Mucosa of descending colon (tissue), 3 donors: ENCODE results near the gene DLGAP1. TPM values are rescaled to one million over a fixed set of nuclear protein-coding genes. Genes with fewer than 3 reads are reported as not detected.
"Not testable (repeated sequence)": the region's sequence is repeated elsewhere in the genome, so short reads cannot be mapped to it uniquely, and the experiment has no call there.

ENCODE experiments used
- ATAC-seq: fragments of 200-7000 bp; cut with Tn5 transposase; one replicate; pipeline ENCODE4 v1.9.1; 2020; ENCODE audit warnings: mild to moderate bottlenecking, moderate library complexity
- DNase-seq, 3 donors: peaks; one replicate each; pipeline ENCODE4 v3.0.0-alpha.2; 2020
- H3K36me3 ChIP-seq: fragments of 200-600 bp; one replicate; pipeline ENCODE4 v1.8.0; 2021; ENCODE audit warnings: low read depth, mild to moderate bottlenecking
- H3K4me1 ChIP-seq: fragments of 200-600 bp; one replicate; pipeline ENCODE4 v1.8.0; 2021; ENCODE audit warnings: low read depth, mild to moderate bottlenecking
- H3K4me3 ChIP-seq: fragments of 200-600 bp; one replicate; pipeline ENCODE4 v1.8.0; 2021; ENCODE audit warnings: mild to moderate bottlenecking
- H3K9me3 ChIP-seq: fragments of 200-600 bp; one replicate; pipeline ENCODE4 v1.8.0; 2021; ENCODE audit warnings: mild to moderate bottlenecking
- intact Hi-C, 2 donors: fragments of 100-400 bp; cut with DNase I in 1 of 2; cut with micrococcal nuclease in 1 of 2; formaldehyde crosslinking; loops; one replicate each; pipeline versions ENCODE4 v1.11.0 to v1.11.1; 2022; cut with DNase I, micrococcal nuclease
- total RNA-seq, 3 donors: library from RNA; stranded (reverse); fragmentation: NEBNext Ultra II Directional in 2 of 3; extraction: Animal tissue kit (Norgen Biotek cat#: 25700) in 2 of 3; gene quantifications; one replicate each; pipeline versions ENCODE4 v1.2.1 to v1.2.4, GENCODE V29; 2021 to 2023
- TF ChIP-seq, protein P1 (sequence below): fragments of 200-600 bp; IDR thresholded peaks from one replicate; pipeline ENCODE4 v1.8.0; 2022; ENCODE audit warnings: antibody characterized with exemption, mild to moderate bottlenecking
- donor health status: DM: no; HTN: no; CAD: no; lungs with moderate emphysema.
- donor health status: DM: no; HTN: no; CAD: no.
- donor health status: DM: no; HTN: yes; CAD: no.

Gene DLGAP1
- total RNA-seq, 3 donors from 2014 or later = 0.46 to 6.8 (median 4.1) TPM

DNA sequence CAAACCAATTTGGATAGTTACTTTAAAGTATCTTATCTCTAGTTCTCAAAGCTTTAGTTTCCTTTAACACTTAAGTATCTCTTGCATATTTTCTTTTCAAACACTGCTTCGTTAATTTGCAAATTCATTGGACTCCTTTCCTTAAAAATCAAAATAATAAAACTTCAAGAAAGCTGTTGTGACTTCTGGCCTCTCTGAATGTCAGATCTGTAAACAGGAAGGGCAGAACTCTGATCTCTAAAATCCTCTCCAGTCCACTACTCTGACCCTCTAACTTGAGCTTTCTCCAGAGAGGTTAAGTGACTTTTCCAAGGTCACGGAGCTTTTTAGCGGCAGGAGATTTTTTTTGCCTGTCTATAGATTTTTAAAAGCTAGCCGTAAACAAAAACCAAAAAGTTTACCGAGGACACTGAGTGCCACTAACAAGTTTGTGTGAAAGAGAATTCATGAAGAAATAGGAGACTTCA, 849.6 kb downstream of the DLGAP1 start:
- TF ChIP-seq, protein P1, sequence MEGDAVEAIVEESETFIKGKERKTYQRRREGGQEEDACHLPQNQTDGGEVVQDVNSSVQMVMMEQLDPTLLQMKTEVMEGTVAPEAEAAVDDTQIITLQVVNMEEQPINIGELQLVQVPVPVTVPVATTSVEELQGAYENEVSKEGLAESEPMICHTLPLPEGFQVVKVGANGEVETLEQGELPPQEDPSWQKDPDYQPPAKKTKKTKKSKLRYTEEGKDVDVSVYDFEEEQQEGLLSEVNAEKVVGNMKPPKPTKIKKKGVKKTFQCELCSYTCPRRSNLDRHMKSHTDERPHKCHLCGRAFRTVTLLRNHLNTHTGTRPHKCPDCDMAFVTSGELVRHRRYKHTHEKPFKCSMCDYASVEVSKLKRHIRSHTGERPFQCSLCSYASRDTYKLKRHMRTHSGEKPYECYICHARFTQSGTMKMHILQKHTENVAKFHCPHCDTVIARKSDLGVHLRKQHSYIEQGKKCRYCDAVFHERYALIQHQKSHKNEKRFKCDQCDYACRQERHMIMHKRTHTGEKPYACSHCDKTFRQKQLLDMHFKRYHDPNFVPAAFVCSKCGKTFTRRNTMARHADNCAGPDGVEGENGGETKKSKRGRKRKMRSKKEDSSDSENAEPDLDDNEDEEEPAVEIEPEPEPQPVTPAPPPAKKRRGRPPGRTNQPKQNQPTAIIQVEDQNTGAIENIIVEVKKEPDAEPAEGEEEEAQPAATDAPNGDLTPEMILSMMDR = no peak
- intact Hi-C loops = no loop called here
- no peaks in the 10 kb centered on the region for H3K9me3 ChIP-seq
- ATAC-seq = no peak
- H3K36me3 ChIP-seq = no peaks in the 10 kb centered on the region
- H3K4me1 ChIP-seq = peaks cover 24% of the 10 kb centered on the region
- H3K4me3 ChIP-seq = no peak overlapping the region
- no peak for DNase-seq

DNA sequence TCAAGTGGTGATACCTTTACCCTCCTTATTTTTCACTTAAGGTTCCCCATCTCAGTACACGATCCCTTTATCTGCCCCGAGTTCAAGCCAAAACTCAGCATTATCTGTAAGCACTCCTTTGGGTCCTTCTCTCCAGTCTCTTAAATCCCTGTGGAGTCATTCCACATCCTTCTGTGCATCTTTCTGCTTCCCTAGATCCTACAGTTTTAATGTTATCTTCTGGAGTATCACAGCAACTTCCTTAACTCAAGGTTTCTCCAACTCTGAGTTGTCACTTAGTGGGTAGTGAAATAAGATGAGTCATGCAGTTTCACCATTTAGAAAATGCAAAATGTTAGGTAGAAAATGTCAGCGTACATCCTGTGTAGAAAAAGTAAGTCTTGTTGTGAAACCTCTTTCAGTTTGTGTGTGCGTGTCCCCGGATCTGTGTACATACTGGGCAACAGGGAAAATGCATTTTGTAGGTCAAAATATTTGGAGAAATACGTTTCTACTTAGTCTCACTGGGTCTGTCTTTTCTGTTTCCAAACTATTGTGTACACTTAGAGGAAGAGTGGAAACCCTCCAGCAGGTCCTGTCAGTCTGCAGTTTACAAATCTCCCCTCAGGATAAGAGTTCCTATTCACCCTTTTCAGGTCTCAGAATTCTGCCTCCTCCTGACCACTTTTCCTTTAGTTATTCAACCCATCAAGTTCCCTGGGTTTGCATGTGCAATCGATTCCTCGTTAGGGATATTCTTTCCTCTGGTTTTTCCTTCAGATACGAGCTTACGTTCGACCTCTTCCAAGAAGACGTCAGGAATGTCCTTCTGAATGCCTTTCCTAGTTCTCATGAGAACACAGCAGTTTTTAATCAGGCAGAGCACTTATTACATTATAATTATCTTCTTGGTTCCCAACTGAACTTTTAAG, 850.4 kb downstream of the DLGAP1 start:
- Histone ChIP-seq H3K9me3 (no peaks in the 10 kb centered on the region), H3K36me3 (no peaks in the 10 kb centered on the region), H3K4me1 (peaks cover 24% of the 10 kb centered on the region), H3K4me3 (no peak overlapping the region)
- intact Hi-C loops = no loop called here
- TF ChIP-seq, protein P1 = no peak
- DNase-seq = peak in 1 of 3 donors; percentile 38
- ATAC-seq = peak; percentile 49

DNA sequence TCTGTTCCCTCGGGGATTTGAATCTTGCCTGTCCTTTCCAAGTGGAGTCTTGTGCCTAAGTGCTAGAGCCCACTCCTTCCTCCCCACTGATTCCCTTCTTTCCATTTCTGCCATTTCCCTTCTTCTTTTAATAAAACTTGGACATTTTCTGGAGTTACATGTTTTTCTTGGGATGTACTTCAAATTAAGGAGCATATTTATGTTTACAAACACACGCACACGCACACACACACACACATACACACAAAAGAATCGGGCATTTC, 850.9 kb downstream of the DLGAP1 start:
- no peak overlapping the region for H3K4me3 ChIP-seq
- no peaks in the 10 kb centered on the region for H3K9me3 ChIP-seq
- peaks cover 24% of the 10 kb centered on the region for H3K4me1 ChIP-seq
- DNase-seq (no peak), ATAC-seq (no peak)
- TF ChIP-seq, protein P1 = no peak
- no peaks in the 10 kb centered on the region for H3K36me3 ChIP-seq
- intact Hi-C loops = no loop called here

DNA sequence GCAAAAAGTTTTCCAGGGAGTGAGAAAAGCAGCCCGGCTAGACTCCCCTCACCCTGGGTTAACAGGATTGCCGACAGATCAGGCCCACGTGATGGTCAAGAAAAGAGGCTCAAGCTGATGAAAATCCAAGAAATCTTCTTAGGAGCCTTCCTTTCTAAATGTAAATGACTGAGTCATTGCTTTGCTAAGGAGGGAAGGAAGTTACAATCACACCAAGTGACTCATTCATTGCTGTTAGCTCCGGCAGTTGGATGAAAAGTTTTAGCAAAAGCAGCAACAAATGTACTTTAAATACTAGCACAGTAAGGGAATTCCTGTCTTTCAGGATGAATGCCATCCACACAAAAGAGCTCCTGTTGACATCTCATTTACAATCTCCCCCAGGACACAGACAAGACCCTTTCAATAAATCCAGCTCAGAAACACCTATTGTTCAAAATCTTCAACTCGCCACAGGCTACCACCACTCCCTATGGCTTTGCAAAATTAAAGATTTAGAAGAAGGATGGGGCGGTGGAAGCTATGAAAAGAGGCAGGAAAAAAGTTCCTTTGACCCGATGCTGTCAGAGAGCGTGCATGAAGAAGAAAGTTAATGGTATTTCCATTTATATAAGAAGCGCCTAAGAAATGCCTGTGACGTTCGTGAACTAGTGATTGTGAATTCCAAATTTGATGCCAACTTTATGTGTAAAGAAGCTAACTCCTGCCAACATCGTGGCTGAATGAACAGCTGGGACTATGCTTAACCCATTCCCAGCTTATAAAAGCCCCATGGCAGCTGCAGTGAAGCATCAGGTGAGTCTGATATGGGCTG, 851.5 kb downstream of the DLGAP1 start:
- intact Hi-C loops = no loop called here
- Histone ChIP-seq H3K9me3 (no peaks in the 10 kb centered on the region), H3K36me3 (no peaks in the 10 kb centered on the region), H3K4me3 (no peak overlapping the region), H3K4me1 (peaks cover 24% of the 10 kb centered on the region)
- TF ChIP-seq, protein P1 = no peak
- ATAC-seq = peak; percentile 70
- DNase-seq = peak in 1 of 3 donors; percentile 47

DNA sequence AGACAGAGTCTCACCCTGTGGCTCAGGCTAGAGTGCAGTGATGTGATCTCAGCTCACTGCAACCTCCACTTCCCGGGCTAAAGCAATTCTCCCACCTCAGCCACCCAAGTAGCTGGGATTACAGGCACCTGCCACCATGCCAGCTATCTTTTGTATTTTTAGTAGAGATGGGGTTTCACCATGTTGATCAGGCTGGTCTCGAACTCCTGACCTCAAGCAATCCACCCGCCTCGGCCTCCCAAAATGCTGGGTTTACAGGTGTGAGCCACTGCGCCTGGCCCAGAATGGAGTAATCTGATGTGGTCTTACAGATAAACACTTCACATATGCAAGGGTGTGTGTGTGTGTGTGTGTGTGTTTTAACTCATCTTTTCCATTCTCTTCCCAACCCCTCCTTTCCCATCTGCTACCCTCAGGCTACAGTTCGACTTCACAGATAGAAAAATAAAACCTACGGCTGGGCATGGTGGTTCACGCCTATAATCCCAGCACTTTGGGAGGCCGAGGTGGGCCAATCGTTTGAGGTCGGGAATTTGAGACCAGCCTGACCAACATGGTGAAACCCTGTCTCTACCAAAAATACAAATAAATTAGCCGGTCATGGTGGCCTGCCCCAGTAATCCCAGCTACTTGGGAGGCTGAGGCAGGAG, 853.9 kb downstream of the DLGAP1 start:
- H3K36me3 ChIP-seq, intact Hi-C loops, H3K9me3 ChIP-seq, H3K4me3 ChIP-seq, ATAC-seq, DNase-seq: not testable (repeated sequence)
- peaks cover 25% of the 10 kb centered on the region for H3K4me1 ChIP-seq
